ENCODE measurements around the gene STK17A.

DNA sequence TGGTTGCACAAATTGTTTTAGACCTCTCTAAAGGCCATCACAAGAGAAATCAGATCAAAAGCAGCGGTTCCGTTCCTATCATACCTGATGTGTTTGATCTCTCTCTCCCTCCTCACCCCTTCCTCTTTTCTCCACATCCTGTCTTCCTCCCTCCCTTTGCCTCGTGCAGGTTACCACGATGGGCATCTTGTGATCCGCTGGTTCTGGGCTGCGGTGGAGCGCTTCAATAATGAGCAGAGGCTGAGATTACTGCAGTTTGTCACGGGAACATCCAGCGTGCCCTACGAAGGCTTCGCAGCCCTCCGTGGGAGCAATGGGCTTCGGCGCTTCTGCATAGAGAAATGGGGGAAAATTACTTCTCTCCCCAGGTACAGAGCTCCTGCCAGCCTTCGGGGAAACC is 28.5 kb upstream of the STK17A start:
- TF ChIP-seq CTCF (IDR thresholded peaks at IDR 0.05) (no peak), POLR2A (IDR thresholded peaks at IDR 0.05) (no peak), POLR2AphosphoS5 (IDR thresholded peaks at IDR 0.05) (no peak), EP300 (IDR thresholded peaks at IDR 0.05) (no peak)

Measured in upper lobe of left lung (tissue), 4 donors.